NOMO-1 treated with dmso at 0.1 percent for 144 hours (cell line): ENCODE results near the gene DNM2.

Source experiments
- DNase-seq: peaks from one replicate; lab custom pipeline; 2025; ENCODE audit not compliant: unreplicated experiment; lab: John Stamatoyannopoulos, UW

DNM2 gene

DNA sequence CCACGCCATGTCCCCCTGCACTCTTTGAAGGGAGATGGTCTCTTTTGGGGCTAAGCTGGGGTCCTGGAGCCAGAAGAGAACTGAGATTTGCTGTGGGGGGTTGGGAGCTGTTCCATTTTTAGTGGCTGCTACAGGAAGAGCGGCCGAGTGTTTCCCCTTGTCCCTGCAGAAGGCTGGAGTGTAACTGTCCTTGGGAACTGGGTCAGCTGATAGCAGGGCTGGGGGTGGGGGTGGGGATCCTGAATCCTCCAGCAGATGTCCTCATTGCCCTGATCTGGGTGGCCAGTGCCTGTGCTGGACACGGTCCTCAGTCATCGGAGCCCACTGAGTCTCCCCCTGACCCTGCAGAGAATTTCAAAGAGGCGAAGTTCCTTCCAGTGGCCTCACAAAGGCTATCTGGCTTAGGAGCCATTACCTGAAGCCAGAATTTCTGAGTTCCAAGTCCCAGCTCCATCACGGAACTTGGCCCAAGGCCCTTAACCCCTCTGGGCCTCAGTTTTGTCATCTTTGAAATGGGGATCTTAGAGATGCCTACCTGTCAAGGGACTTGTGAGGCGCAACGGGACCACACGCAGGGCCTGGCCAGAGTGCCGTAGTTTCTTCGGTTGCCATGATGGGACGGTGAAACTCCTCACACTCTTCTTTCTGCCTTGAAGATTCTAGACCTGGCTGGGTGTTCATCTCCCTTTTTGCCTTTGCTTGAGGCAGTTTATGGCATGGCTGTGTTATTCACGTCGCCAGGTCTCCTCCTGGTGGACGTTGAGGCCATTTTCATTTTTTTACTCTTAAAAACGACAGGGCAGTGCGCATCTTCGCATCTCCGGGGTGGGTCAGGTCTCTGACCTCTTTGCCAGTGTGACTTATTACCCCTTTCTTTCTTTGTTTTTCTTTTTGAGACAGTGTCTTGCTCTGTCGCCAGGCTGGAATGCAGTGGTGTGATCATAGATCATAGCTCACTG is 51.9 kb downstream of the DNM2 start:
- no peak for DNase-seq

DNA sequence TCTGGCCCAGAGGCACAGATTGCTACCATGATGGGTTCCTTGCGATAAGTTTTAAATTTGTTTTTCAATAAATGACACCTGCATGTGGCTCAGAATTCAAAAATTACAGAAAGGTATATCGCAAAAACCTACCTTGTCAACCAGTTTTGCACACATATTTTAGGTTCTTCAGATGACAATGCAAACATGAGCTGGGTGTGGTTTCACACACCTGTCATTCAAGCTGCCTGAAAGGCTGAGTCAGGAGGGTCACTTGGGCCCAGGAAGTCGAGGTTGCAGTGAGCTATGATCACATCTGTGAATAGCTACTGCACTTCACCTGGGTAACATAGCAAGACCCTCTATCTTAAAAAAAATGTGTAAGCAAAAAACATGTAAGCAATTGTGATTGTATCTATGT is 56.1 kb downstream of the DNM2 start:
- no peak for DNase-seq

DNA sequence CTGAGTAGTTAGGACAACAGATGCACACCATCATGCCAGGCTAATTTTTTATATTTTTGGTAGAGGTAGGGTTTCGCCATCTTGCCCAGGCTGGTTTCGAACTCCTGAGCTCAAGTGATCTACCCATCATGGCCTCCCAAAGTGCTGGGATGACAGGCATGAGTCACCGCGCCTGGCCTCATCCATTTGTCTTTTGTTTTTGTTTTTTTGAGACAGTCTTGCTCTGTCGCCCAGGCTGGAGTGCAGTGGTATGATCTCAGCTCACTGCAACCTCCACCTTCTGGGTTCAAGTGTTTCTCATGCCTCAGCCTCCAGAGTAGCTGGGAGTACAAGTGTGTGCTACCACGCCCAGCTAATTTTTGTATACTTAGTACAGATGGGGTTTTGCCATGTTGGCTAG is 57.0 kb downstream of the DNM2 start:
- no peak for DNase-seq

DNA sequence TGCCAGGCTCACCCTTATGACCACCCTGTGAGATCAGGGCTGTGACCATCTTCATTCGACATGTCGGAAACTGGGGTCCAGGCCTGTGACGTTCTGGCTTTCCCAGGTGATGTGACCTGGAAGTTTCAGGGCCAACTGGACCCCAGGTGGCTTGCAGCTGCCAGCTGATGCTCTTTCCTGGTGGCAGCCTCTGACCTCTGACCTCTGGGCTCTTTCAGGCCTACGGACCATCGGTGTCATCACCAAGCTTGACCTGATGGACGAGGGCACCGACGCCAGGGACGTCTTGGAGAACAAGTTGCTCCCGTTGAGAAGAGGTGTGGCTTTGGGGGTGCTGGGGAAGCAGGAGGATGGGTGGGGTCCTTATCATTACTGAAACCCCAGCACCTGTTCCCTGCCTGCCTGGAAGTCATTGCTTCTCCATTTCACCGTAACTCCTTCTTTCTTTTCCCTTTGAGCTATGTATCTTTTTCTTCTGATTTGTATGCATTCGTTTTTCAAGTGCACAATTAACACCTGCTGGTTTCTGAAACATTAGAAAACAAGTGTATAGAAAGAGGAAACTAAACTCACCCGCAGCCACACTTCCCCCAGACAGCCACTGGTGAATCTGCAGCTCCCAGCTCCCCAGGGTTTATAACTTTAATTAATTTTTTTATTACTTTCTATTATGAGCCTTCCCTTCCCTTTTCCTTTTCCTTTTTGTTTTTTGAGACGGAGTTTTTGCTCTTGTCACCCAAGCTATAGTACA is 59.2 kb downstream of the DNM2 start:
- DNase-seq = peak; percentile 51

DNA sequence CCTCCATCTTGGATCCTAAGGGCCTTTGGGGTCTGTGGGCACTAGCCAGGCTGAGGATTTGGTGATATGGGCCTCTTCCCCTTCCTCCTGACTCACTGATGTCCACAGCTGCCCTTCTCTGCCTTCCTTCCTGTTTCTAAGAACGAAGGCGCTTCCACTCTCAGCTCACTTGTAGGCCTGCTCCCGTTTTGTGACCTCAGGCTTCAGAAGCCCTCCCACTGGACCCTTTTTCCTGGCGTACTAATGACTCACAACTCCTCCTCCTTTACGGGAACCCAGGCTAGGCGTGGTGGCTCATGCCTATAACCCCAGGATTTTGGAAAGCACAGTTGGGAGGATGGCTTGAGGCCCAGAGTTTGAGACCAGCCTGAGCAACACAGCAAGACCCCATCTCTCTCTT is 62.5 kb downstream of the DNM2 start:
- peak; percentile 80 for DNase-seq

DNA sequence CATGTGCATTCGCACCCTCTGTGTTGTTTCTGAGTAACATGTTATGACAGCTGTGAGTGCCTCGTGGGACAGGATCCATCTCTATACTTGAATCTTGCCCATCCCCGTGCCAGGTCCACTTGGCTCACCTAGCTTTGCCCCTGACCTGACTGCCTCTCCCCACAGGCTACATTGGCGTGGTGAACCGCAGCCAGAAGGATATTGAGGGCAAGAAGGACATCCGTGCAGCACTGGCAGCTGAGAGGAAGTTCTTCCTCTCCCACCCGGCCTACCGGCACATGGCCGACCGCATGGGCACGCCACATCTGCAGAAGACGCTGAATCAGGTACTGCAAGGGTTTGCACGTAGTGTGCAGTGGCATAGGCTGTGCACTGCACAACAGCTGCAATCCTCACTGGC is 64.9 kb downstream of the DNM2 start:
- no peak for DNase-seq

GRCh38 chr19:10784257-10784656 is 66.4 kb downstream of the DNM2 start:
- DNase-seq = peak; percentile 55

GRCh38 chr19:10788146-10788545 is 70.3 kb downstream of the DNM2 start:
- DNase-seq = no peak

- DNase-seq = no peak
Observed at GRCh38 chr19:10789866-10790265, 72.0 kb downstream of the DNM2 start.

- DNase-seq = no peak
Observed at GRCh38 chr19:10796653-10797052, 78.8 kb downstream of the DNM2 start.

DNA sequence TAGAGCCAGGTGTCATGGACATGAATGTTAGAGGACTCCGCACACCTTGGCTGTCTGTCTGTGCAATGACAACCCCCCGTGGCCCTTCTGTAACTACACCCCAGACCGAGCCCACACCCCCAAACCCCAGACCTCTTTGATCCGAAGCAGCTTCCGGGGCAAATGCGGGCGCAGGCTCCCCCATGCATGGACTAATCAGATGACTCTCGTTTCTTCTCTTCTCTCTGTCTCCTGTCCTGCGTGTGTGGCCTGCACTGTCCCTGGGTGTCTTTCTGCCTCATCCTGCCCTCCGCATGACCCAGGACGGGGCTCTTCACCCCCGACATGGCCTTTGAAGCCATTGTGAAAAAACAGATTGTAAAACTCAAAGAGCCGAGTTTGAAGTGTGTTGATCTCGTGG is 79.2 kb downstream of the DNM2 start:
- no peak for DNase-seq

- DNase-seq = no peak
Observed at GRCh38 chr19:10797541-10798256, 79.8 kb downstream of the DNM2 start.

DNA sequence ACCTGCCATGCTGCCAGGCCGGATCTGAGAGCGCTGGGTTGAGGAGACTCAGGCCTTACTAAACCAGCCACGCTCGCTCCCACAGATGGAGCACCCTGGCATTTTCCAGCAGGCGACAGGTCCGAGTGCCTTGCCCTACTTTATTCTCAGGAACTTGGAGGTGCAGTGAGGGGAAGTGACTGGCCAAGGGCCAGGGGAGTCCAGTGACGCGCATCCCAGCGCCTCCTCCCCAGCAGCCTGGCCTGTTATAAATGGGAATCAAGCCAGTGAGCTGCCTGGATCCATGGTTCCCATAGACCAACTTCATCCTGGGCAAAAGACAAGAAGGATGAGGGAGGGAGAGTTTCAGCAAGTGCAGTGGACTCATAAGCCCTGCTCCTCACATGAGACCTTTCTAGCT is 82.6 kb downstream of the DNM2 start:
- DNase-seq = no peak

DNA sequence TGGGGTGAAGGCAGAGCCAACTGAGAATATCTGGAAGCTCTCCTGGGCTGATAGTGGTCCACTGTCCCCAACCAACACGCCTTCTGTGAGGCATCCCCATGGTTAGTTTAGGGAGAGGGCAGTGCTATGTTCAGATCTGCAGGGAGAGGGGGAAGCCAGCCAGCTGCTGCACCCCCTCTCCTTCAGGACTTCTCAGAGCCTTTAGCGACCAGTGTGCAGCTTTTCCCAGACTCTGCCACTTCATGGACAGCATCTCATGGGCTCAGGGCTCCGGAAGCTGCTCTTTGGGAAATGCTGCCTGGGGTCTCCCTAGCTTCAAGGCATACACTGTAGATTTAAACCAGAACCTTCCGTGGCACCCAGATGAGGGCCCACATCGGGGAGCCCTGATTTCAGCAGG is 84.6 kb downstream of the DNM2 start:
- DNase-seq = no peak

DNA sequence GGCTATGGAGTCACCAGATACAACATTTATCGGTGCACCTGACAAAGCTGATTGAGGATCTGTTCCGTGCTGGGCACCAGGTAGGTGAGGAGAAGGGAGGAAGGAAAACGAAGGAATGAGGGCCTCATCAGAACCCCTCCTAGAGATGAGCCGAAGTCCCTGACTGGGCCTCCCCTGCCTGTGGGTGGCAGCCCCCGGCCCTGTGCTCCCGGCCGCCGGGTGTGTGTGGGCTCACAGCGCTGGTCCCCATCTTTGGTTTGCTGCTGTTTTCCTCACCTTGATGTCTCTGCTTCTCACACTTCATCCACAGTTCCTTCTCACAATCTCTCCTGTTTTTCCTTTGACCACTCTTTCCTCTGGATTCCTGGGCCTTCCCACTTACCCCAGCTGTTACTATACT is 85.4 kb downstream of the DNM2 start:
- no peak for DNase-seq

DNA sequence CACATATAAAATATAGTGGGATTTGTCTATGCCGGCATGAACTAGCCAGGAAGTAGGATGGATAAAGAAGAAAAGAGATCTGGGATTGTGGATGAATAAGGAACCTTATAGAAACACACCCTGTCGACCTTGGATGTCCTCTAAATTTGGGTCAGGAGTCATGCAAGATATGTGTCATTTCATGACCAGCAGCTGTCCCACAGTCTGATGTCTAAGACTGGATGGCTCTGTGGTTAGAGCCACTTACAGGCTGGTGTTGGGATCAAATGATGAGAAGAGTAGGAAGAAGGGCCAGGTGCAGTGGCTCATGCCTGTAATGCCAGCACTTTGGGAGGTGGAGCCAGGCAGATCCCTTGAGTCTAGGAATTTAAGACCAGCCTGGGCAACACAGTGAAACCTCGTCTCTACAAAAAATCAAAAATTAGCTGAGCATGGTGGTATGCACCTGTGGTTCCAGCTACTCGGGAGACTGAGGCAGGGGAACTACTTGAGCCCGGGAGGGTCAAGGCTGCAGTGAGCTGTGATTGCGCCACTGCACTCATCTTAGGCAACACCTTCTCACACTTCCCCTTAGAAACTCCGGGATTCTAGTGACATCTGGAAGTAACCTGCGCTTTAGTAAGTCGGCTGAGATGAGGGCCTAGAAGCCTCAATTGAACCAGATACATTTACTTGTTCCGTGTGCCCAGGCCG is 87.3 kb downstream of the DNM2 start:
- DNase-seq = peak; percentile 72

DNA sequence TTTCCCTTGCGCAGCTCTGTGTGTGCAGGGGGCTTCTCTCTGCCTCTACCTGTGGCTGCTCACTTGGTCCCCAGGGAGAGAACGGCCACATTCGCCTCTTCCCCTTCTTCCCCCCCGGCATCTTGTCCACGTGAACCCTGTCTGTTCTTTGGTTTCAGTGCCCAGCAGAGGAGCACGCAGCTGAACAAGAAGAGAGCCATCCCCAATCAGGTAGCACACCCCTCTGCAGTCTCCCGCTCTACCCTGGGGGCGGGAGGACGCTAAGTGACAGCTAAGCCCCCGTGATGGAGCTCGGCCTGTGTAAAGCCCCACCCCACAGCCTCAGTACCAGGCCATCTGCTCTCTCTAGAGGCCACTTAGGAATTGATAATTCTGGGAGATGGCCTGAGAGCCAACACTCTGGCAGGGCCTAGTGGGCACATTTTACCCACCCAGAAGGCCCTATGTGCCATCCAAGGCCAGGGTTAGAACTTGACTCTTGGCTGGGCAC is 87.9 kb downstream of the DNM2 start:
- DNase-seq = no peak

DNA sequence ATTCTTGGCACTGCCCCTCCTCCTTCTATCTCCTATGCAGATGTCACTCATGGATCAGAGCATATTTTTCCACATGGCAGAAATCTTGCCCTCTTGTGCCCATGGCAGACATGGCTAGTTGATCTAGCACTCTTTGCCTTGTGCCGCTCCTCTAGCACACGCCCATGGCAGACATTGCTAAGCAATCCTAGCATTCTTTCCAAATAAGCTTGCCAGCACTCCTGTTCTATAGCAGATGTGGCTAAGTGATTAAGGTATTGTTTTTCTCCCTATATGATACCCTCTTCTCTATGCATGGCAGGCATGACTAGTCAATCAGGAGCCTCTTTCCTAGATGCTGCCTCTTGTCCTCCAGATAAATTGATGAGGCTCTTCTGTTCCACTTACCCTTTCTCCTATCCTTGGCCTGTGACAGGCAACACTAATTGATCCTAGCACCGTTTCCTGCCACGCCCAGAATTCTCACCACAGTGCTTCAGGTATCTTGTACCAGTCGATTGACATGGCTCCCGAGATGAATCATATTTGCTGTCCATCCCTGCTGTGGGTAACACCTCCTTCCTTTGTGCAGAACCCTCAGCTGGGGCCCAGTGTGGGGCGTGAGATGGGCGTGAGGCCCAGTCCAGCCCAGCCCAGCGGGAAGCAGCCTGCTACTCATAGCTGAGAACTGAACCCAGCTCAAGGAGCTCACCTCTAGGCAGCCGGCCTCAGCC is 91.2 kb downstream of the DNM2 start:
- DNase-seq = peak; percentile 55

GRCh38 chr19:10809651-10810285 is 91.9 kb downstream of the DNM2 start:
- DNase-seq = peak; percentile 30
